ENCODE measurements around the gene FXYD3.
"Not testable (repeated sequence)": the region's sequence is repeated elsewhere in the genome, so short reads cannot be mapped to it uniquely, and the experiment has no call there.

The FXYD3 gene

DNA sequence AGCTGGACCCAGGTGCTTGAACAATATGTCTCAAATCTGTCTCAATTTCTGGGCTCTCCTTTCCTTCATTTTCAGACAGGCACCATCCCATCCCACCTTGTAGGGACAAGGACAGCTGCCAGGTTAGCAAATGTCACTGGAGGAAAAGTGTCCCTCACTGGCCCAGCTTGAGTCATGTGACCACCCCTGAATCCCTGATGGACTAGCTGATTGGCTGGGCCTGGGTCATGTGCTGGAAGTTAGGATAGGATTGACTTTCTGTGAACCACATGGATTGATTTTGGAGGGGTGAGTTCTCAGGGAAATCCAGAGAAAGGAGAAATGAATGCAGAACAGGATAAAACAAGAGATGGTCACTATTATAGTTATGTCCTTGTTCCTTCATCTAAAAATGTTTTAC, 28.2 kb upstream of the FXYD3 start:
- DNase-seq, result no peak

- DNase-seq, result no peak
Observed at GRCh38 chr19:35088131-35088913, 27.3 kb upstream of the FXYD3 start.

GRCh38 chr19:35089554-35089953, 26.1 kb upstream of the FXYD3 start:
- DNase-seq, result no peak

GRCh38 chr19:35090160-35090505, 25.5 kb upstream of the FXYD3 start:
- DNase-seq, result no peak

- peak; percentile 54 for DNase-seq
Observed at GRCh38 chr19:35090506-35091214, 25.0 kb upstream of the FXYD3 start.

DNA sequence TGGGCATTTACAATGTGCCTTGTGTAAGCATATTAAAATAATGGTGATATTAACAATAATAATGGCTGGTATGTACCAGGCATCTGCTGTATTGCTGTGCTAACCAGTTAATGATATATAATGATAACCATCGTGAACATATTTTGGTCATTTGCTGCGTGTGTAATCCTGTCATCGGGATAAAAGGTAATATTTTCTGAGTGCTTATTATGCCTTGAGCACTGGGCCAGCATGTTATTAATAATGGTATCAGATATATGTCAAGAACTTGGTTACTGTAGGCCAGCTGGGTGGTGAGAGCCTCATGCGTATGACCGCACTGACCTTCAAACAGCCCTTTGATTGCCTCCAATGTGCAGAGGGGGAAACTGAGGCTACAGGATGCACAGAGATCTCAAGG, 22.2 kb upstream of the FXYD3 start:
- DNase-seq, result no peak

DNA sequence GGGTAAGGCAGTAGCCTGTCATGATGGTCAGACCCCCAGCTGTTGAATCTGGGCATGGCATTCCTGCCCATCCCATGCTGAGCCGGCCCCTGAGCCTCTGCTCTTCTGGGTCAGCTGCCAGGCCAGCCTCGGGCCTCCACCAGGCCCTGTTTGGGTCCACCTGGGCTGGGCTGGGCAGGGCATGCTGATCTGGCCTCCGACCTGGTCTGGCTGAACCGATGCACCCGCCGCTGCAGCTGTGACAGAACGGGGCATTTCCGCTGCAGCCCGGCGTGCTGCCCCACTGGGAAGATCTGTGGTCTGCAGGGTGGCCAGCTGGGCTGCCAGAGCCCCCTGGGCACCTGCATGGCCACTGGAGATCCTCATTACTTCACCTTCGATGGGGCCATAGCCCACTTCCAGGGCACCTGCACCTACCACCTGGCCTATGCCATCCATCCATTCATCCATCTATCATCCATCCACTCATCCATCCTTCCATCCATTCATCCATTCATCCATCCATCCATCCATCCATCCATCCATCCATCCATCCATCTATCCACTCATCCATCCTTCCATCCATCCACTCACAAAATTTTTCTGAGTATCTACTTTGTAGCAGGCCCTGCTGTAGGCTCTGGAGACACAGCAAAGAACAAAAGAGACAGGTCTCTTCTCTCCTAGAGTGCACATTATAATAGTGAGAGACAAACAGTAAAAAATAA, 21.5 kb upstream of the FXYD3 start:
- DNase-seq, result no peak

- no peak for DNase-seq
Observed at GRCh38 chr19:35094656-35095055, 21.0 kb upstream of the FXYD3 start.

GRCh38 chr19:35095667-35096368, 19.8 kb upstream of the FXYD3 start:
- DNase-seq, result no peak

GRCh38 chr19:35098413-35099049, 17.1 kb upstream of the FXYD3 start:
- no peak for DNase-seq

DNA sequence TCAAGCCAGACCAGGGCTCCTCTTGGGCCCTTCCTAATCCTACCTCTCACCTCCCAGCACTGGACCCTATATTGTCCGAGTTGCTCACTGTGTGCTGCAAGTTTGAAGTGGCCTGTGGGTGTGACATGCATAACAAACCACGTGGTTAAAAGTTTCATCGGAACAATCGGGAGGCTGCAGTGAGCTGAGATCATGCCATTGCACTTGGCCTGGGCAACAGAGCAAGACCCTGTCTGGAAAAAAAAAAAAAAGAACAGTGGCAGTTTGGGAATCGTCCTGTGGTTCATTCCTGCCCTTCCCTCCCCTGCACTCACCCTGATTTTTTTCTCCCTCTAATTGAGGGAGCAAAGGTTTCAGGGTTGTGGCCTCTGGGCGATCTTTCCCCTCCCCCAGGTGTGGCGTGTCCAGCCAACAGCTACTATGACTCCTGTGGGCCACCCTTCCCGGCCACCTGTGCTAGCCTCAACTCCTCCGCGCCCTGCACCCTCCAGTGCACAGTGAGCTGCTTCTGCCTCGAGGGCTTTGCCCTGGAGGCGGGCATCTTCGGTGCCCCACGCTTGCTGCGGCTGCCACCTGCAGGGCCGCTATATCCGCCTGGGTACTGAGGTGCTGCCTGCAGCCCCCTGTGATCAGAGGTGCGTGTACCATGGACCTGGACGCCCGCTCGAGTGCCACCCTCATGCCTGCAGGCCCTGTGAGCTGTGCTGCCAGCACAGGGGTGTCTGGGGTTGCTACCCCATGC, 16.3 kb upstream of the FXYD3 start:
- no peak for DNase-seq

DNA sequence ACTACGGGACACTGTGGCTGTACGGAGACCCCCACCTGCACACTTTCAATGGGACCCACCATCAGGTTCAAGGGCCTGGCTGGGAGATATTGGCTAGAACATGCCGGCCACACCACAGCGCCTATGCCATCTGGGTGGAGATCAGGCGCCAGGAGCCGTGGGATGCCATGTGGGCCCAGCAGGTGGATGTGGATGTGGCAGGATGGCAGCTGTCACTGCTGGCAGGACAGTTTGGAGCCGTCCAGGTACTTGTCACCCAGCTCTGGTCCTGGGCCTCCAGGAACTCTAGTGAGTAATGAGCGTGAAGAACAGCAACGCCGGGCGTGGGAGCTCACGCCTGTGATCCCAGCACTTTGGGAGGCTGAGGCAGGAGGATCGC, 15.7 kb upstream of the FXYD3 start:
- no peak for DNase-seq

GRCh38 chr19:35100588-35101533, 14.8 kb upstream of the FXYD3 start:
- DNase-seq, result no peak

- not testable (repeated sequence) for DNase-seq
Observed at GRCh38 chr19:35101949-35102348, 13.7 kb upstream of the FXYD3 start.

DNA sequence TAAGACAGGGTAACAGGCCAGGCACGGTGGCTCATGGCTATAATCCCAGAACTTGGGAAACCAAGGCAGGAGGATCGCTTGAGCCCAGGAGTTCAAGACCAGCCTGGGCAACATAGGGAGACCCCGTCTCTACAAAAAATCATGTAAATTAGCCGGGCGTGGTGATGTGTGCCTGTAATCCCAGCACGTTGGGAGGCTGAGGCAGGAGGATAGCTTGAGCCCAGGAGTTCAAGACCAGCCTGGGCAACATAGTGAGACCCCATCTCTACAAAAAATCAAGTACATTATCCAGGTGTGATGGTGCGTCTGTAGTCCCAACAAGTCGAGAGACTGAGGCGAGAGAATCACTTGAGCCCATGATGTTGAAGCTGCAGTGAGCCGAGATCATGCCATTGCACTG, 12.0 kb upstream of the FXYD3 start:
- DNase-seq, result not testable (repeated sequence)

DNA sequence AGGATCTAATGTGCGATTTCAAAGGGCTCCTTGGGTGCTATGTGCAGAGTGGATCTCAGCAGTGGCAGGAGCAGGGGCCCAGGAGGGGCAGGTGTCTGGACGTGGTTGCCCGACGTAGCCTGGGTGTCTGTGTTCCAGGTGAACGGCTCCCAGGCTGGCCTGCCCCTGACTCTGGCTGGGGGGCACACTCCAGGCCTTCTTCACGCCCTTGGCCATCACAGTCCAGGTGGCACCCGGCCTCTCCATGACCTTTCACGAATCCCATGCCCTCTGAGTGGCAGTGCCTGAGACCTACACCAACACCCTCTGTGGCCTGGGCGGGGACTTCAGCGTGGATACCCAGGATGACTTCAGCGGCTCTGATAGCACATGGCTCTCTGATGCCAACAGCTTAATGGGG, 11.3 kb upstream of the FXYD3 start:
- DNase-seq, result no peak

- no peak for DNase-seq
Observed at GRCh38 chr19:35105047-35105410, 10.6 kb upstream of the FXYD3 start.

DNA sequence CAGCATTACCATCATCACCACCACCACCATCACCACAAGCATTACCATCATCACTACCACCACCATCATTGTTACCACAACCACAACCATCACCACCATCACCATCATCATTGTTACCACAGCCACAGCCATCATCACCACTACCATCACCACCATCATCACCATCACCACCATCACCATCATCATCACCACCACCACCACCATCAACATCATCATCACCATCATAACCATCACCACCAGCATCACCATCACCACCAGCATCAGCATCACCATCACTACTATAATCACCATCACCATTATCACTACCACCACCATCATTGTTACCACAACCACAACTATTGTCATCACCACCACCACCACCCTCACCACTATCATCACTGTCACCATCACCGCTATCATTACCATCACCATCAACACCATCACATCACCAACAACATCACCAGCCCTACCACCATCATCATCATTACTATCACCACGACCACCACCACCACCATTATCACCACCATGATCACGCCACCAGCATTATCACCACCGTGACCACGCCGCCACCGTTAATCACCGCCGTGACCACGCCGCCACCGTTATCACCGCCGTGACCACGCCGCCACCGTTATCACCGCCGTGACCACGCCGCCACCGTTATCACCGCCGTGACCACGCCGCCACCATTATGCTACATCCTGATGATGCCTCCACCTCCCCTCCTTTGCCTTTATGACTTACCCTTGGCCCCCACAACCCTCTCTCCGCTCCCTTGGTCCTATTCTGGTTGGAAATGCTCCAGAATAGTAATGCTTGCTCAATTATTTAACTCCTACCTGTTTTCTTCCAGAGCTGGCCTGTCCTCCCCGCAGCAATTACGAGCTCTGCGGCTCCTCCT, 10.0 kb upstream of the FXYD3 start:
- no peak for DNase-seq

DNA sequence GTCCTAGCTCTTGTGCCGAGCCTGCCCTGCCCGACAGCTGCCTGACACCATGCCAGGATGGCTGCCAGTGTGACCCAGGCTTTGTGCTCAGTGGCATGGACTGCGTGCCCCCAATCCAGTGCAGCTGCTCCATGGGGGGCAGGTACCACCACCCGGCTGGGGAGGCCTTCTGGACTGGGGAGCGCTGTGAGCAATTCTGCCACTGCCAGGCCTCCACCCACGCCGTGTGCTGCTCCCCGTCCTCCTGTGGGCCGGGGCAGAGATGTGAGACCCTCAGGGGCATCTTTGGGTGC, 9.4 kb upstream of the FXYD3 start:
- no peak for DNase-seq

- DNase-seq, result no peak
Observed at GRCh38 chr19:35106898-35107541, 8.6 kb upstream of the FXYD3 start.

Measured in CD4-positive, alpha-beta T cell treated with Interleukin-21 for 1 hour (primary cell).